CD14-positive monocyte (primary cell): Measurements from ENCODE around the gene SLC19A2. TPM values are rescaled to one million over a fixed set of nuclear protein-coding genes. Genes with fewer than 3 reads are reported as not detected.

Experiments
- DNase-seq, 3 donors: peaks; one replicate each; pipeline ENCODE4 v3.0.0-alpha.2; 2011 to 2022
- H2AFZ ChIP-seq: 2 replicates; pipeline ENCODE4 v1.6.0; 2012; ENCODE audit warnings: mild to moderate bottlenecking, low read depth, low read length, inconsistent platforms; ENCODE audit not compliant: insufficient read depth, poor library complexity, severe bottlenecking
- H3K27ac ChIP-seq, 2 donors: 1 replicate in 1 of 2; 2 replicates in 1 of 2; pipeline ENCODE4 v1.5.1; 2012 to 2013; ENCODE audit warnings: low read length in 2 of 2, control low read depth in 1 of 2, inconsistent platforms in 1 of 2, low read depth in 1 of 2, mild to moderate bottlenecking in 1 of 2
- H3K27me3 ChIP-seq, 2 donors: one replicate each; pipeline versions ENCODE4 v1.6.0 to v1.6.1; 2011 to 2013; ENCODE audit warnings: low read length in 2 of 2; ENCODE audit not compliant: control insufficient read depth in 2 of 2, insufficient read depth in 2 of 2
- H3K36me3 ChIP-seq, 2 donors: replicated peaks in 1 of 2; 1 replicate in 1 of 2; 2 replicates in 1 of 2; pipeline versions ENCODE4 v1.5.1 to v1.6.1; 2012 to 2013; ENCODE audit warnings: low read length in 2 of 2, control low read depth in 1 of 2, inconsistent platforms in 1 of 2, mild to moderate bottlenecking in 1 of 2; ENCODE audit not compliant: insufficient read depth in 2 of 2, control insufficient read depth in 1 of 2
- H3K4me1 ChIP-seq, 2 donors: 1 replicate in 1 of 2; 2 replicates in 1 of 2; pipeline versions ENCODE4 v1.5.1 to v1.6.1; 2012 to 2013; ENCODE audit warnings: low read length in 2 of 2, control low read depth in 1 of 2, inconsistent platforms in 1 of 2, mild to moderate bottlenecking in 1 of 2, moderate library complexity in 1 of 2; ENCODE audit not compliant: insufficient read depth in 2 of 2, control insufficient read depth in 1 of 2
- H3K4me2 ChIP-seq: replicated peaks from 2 replicates; pipeline ENCODE3; 2012; ENCODE audit warnings: low read length, moderate library complexity, mild to moderate bottlenecking; ENCODE audit not compliant: poor library complexity, severe bottlenecking; ENCODE audit errors: extremely low read depth
- H3K4me3 ChIP-seq, 3 experiments: fragments of 200-600 bp in 1 of 3; sonication (generic) in 1 of 3; replicated peaks in 1 of 3; 1 replicate in 2 of 3; 2 replicates in 1 of 3; pipeline ENCODE4 v1.5.1; 2011 to 2013; ENCODE audit warnings: low read length in 3 of 3, mild to moderate bottlenecking in 3 of 3, control low read depth in 2 of 3, low read depth in 2 of 3, inconsistent platforms in 1 of 3, moderate library complexity in 1 of 3
- H3K79me2 ChIP-seq: 2 replicates; pipeline ENCODE4 v1.6.0; 2012; ENCODE audit warnings: mild to moderate bottlenecking, control low read depth, inconsistent platforms, low read length, moderate library complexity; ENCODE audit not compliant: insufficient read depth
- H3K9ac ChIP-seq: 2 replicates; pipeline ENCODE4 v1.6.0; 2017; ENCODE audit warnings: low read length, mild to moderate bottlenecking; ENCODE audit not compliant: insufficient read depth, poor library complexity, severe bottlenecking
- H3K9me3 ChIP-seq, 2 donors: replicated peaks in 1 of 2; 1 replicate in 1 of 2; 2 replicates in 1 of 2; pipeline versions ENCODE4 v1.5.1 to v1.6.1; 2012 to 2013; ENCODE audit warnings: low read length in 2 of 2, control low read depth in 1 of 2; ENCODE audit not compliant: control insufficient read depth in 1 of 2, insufficient read depth in 1 of 2
- H4K20me1 ChIP-seq: 2 replicates; pipeline ENCODE4 v1.6.0; 2012; ENCODE audit warnings: mild to moderate bottlenecking, low read length, control low read depth, moderate library complexity; ENCODE audit not compliant: insufficient read depth
- H3K27ac Mint-ChIP-seq, 7 donors: one replicate each; pipeline ENCODE4 v1.8.0; 2020; ENCODE audit warnings: mild to moderate bottlenecking in 7 of 7, mixed read lengths in 7 of 7, moderate library complexity in 6 of 7, inconsistent platforms in 2 of 7
- H3K27me3 Mint-ChIP-seq, 3 donors: one replicate each; pipeline ENCODE4 v1.8.0; 2021 to 2022; ENCODE audit warnings: low read depth in 3 of 3, mild to moderate bottlenecking in 3 of 3, mixed read lengths in 3 of 3, moderate library complexity in 3 of 3, inconsistent platforms in 1 of 3
- H3K36me3 Mint-ChIP-seq, 2 donors: one replicate each; pipeline ENCODE4 v1.8.0; 2020; ENCODE audit warnings: mixed read lengths in 2 of 2, inconsistent platforms in 1 of 2, mild to moderate bottlenecking in 1 of 2
- H3K4me1 Mint-ChIP-seq: one replicate; pipeline ENCODE4 v1.8.0; 2020; ENCODE audit warnings: mild to moderate bottlenecking, mixed read lengths
- H3K4me3 Mint-ChIP-seq, 2 donors: one replicate each; pipeline ENCODE4 v1.8.0; 2020; ENCODE audit warnings: mild to moderate bottlenecking in 2 of 2, mixed read lengths in 2 of 2, moderate library complexity in 1 of 2
- H3K9me3 Mint-ChIP-seq, 7 donors: one replicate each; pipeline ENCODE4 v1.8.0; 2020 to 2022; ENCODE audit warnings: mixed read lengths in 7 of 7, mild to moderate bottlenecking in 6 of 7, moderate library complexity in 6 of 7, inconsistent platforms in 2 of 7
- CTCF ChIP-seq: fragments of 200-600 bp; IDR thresholded peaks from one replicate; pipeline ENCODE4 v1.8.0; 2022; ENCODE audit warnings: antibody characterized with exemption, mild to moderate bottlenecking
- WGBS: methylation state at CpG from one replicate; pipeline ENCODE4 v1.1.5; 2013; ENCODE audit warnings: missing lambda C conversion rate; ENCODE audit not compliant: insufficient coverage; 5-methylcytosine and 5-hydroxymethylcytosine counted together
- intact Hi-C, 2 donors: fragments of 100-400 bp; cut with micrococcal nuclease; formaldehyde crosslinking; loops; one replicate each; pipeline versions ENCODE4 v1.15.0 to v1.15.1; 2023
- polyA plus RNA-seq, 3 donors: library from polyadenylated mRNA; depleted of rRNA in 1 of 3; unstranded in 2 of 3; stranded (reverse) in 1 of 3; fragments of 300-500 nt in 2 of 3; fragments of >200 nt in 1 of 3; fragmentation: Illumina TruSeq in 2 of 3; gene quantifications; 1 replicate in 2 of 3; 2 replicates in 1 of 3; pipeline ENCODE4 v1.2.3, GENCODE V29; 2012 to 2021

Gene SLC19A2
- polyA plus RNA-seq, 3 donors: 0.52 to 3.2 (median 0.81) TPM

- H3K9ac ChIP-seq: no peak overlapping the region
- no peaks in the 10 kb centered on the region for H3K79me2 ChIP-seq
- H3K27ac ChIP-seq: no peak overlapping the region
- TF ChIP-seq CTCF: no peak
- Mint-ChIP-seq H3K4me1 (peaks cover 20% of the 10 kb centered on the region), H3K36me3 (peaks cover 81 to 92% of the 10 kb centered on the region in 2 donors), H3K27me3 (no peaks in the 10 kb centered on the region), H3K9me3 (peaks cover 0 to 5% (median 0%) of the 10 kb centered on the region in 7 donors), H3K4me3 (no peak overlapping the region), H3K27ac (no peak overlapping the region)
- intact Hi-C loops: no loop called here
- no peaks in the 10 kb centered on the region for H3K27me3 ChIP-seq
- H3K9me3 ChIP-seq: no peaks in the 10 kb centered on the region
- DNase-seq: no peak
- 100% methylated on average over 2 of the region's 3 CpGs for WGBS
- H3K4me1 ChIP-seq: peaks cover 19 to 22% of the 10 kb centered on the region in 2 donors
- no peak overlapping the region for H2AFZ ChIP-seq
- peaks cover 46 to 97% of the 10 kb centered on the region in 2 donors for H3K36me3 ChIP-seq
- H4K20me1 ChIP-seq: no peaks in the 10 kb centered on the region
- no peak overlapping the region for H3K4me2 ChIP-seq
- no peak overlapping the region for H3K4me3 ChIP-seq
Observed at GRCh38 chr1:169530448-169530847, 44.7 kb upstream of the SLC19A2 start.

- Histone ChIP-seq H3K4me1 (peaks cover 19 to 22% of the 10 kb centered on the region in 2 donors), H3K4me3 (no peak overlapping the region), H3K36me3 (peaks cover 54 to 97% of the 10 kb centered on the region in 2 donors), H2AFZ (no peak overlapping the region), H4K20me1 (no peaks in the 10 kb centered on the region), H3K27ac (peak overlapping the region in 1 of 2 donors; percentile 68), H3K9ac (no peak overlapping the region), H3K79me2 (no peaks in the 10 kb centered on the region), H3K9me3 (no peaks in the 10 kb centered on the region), H3K27me3 (no peaks in the 10 kb centered on the region), H3K4me2 (no peak overlapping the region)
- Mint-ChIP-seq H3K36me3 (peaks cover 82 to 93% of the 10 kb centered on the region in 2 donors), H3K27me3 (no peaks in the 10 kb centered on the region), H3K4me3 (no peak overlapping the region), H3K9me3 (peaks cover 0 to 5% (median 0%) of the 10 kb centered on the region in 7 donors), H3K27ac (peak overlapping the region in 4 of 7 donors; percentile 9 to 67 (median 42)), H3K4me1 (peaks cover 20% of the 10 kb centered on the region)
- WGBS: 0% methylated on average over 1 of the region's 3 CpGs
- DNase-seq: no peak
- intact Hi-C loops: no loop called here
- TF ChIP-seq CTCF: no peak
Observed at GRCh38 chr1:169529068-169529642, 43.4 kb upstream of the SLC19A2 start.
